ENCODE results near the gene LMO7.

The LMO7 gene

DNA sequence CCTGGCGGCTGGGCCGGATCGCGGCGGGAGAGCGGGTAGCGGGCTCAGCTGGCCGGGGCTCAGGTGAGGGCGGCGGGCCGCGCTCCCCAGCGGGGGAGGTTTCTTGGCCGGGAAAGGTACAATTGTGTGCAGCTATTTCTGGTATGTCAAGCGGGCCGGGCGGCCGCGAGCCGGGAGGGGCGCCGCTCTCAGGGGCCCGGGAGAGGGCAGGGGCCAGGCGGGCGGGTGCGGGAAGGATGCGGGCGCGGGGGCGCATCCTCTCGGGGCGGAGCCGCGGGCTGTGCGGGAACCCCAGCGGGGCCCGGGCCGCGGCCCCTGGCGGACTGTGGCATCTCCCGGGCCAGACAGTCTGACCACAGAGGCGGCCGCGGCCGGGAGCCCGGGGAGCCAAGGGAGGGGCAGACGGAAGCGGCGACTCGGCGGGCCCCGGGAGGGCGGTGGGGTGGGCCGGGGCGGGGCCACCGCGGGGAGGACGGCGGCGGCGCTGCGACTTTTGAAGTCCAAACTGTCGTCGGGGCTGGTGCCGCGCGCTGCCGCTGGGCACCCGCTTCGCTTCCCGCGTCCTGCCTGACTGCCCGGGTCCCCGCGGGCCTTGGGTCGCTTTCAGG lies at the start of gene LMO7:
LMO7 (plus strand) TSS at position 503 of the 608 bp plus-strand sequence. CDS start 328 bp downstream, outside the sequence.
- Histone ChIP-seq H3K9me3 (ENCODE audit: control insufficient read depth, insufficient read depth, low read length) (no peaks in the 10 kb centered on the region), H3K9ac (ENCODE audit: low read depth, low read length) (peak within 1 kb of the TSS; percentile 58; the same call in 1 of the 2 replicates), H3K27me3 (ENCODE audit: control insufficient read depth, insufficient read depth, low read length) (peaks cover 39% of the 10 kb centered on the region), H3K27ac (ENCODE audit: low read depth, low read length) (peak within 1 kb of the TSS; percentile 2), H3K4me3 (ENCODE audit: low read depth, low read length) (peak within 1 kb of the TSS; percentile 63), H3K4me1 (ENCODE audit: control insufficient read depth, insufficient read depth, low read length) (peaks cover 30% of the 10 kb centered on the region), H3K36me3 (ENCODE audit: control insufficient read depth, insufficient read depth, low read length) (no peaks in the 10 kb centered on the region)

DNA sequence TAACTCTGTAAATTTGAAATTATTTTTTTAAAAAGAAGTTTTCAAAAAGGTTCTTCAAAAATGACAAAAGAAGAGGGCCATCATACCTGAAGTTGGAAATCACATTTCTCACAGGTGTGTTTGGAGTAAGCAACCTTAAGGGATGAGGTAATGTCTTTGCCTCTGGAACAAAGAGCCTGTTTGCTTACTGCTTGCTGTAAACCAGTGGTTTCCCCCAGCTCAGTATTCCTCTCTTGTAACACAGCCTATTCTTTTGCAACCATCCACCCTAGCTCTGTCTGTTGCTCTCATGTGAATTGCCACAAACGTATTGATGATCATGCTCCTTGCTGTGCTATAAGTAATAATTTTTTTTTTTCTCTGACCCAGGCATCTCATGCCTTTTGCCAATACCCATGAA lies 48.5 kb upstream of the LMO7 start:
- Histone ChIP-seq H3K27me3 (ENCODE audit: control insufficient read depth, insufficient read depth, low read length) (no peaks in the 10 kb centered on the region), H3K27ac (ENCODE audit: low read depth, low read length) (peak overlapping the region; percentile 63), H3K36me3 (ENCODE audit: control insufficient read depth, insufficient read depth, low read length) (peaks cover 12% of the 10 kb centered on the region), H3K9me3 (ENCODE audit: control insufficient read depth, insufficient read depth, low read length) (0 out of 2 replicates have a peak, but pooled peaks cover 3% of the 10 kb centered on the region), H3K9ac (ENCODE audit: low read depth, low read length) (peak overlapping the region; percentile 50), H3K4me1 (ENCODE audit: control insufficient read depth, insufficient read depth, low read length) (peaks cover 16% of the 10 kb centered on the region; the same call in 1 of the 2 replicates), H3K4me3 (ENCODE audit: low read depth, low read length) (no peak overlapping the region)

DNA sequence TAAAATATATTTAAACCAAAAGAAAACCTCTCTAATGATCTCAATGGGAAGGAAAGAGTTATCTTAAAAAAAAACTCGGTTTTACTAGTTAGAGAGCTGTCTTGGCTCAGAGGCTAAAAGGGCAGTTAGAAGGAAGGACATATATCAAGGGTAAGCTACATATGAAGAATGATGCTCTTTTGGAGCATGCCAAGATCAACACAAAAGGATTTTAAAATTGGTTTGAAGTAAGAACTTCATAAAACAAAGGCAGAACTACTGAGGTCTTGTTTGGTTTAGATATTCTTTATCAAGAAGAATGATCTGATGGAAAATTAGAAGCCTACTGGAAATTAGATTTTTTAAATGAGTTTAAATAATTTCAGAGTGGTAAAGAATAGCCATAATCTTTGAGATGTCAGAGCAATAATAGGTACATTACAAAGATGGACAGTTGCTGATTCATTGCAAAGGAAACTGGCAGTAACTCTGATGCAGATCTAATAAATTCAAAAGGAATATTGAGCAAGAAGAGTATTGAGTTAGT lies 39.4 kb upstream of the LMO7 start:
- no peak overlapping the region for H3K27ac ChIP-seq (ENCODE audit: low read depth, low read length)
- no peaks in the 10 kb centered on the region for H3K9me3 ChIP-seq (ENCODE audit: control insufficient read depth, insufficient read depth, low read length)
- peaks cover 12% of the 10 kb centered on the region for H3K36me3 ChIP-seq (ENCODE audit: control insufficient read depth, insufficient read depth, low read length)
- H3K9ac ChIP-seq (ENCODE audit: low read depth, low read length), result no peak overlapping the region
- no peak overlapping the region for H3K4me3 ChIP-seq (ENCODE audit: low read depth, low read length)
- H3K4me1 ChIP-seq (ENCODE audit: control insufficient read depth, insufficient read depth, low read length), result peaks cover 17% of the 10 kb centered on the region
- no peaks in the 10 kb centered on the region for H3K27me3 ChIP-seq (ENCODE audit: control insufficient read depth, insufficient read depth, low read length)

DNA sequence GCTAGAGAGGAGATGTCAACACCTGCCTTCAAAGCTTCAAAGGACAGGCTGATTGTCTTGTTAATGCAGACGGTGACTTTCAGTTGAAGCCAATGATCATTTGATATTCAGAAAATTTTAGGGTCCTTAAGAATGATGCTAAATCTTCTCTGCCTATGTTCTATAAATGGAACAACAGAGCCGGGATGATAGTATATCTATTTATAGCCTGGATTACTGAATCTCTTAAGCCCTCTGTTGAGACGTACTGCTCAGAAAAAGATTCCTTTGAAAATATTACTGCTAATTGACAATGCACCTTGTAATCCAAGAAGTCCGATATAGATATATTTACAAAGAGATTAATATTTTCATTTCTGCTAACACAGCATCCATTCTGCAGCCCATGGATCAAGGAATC lies 35.8 kb upstream of the LMO7 start:
- Histone ChIP-seq H3K9ac (ENCODE audit: low read depth, low read length) (no peak overlapping the region), H3K36me3 (ENCODE audit: control insufficient read depth, insufficient read depth, low read length) (peaks cover 12% of the 10 kb centered on the region; the same call in 1 of the 2 replicates), H3K9me3 (ENCODE audit: control insufficient read depth, insufficient read depth, low read length) (no peaks in the 10 kb centered on the region), H3K27ac (ENCODE audit: low read depth, low read length) (no peak overlapping the region), H3K27me3 (ENCODE audit: control insufficient read depth, insufficient read depth, low read length) (no peaks in the 10 kb centered on the region), H3K4me1 (ENCODE audit: control insufficient read depth, insufficient read depth, low read length) (no peaks in the 10 kb centered on the region), H3K4me3 (ENCODE audit: low read depth, low read length) (no peak overlapping the region)

DNA sequence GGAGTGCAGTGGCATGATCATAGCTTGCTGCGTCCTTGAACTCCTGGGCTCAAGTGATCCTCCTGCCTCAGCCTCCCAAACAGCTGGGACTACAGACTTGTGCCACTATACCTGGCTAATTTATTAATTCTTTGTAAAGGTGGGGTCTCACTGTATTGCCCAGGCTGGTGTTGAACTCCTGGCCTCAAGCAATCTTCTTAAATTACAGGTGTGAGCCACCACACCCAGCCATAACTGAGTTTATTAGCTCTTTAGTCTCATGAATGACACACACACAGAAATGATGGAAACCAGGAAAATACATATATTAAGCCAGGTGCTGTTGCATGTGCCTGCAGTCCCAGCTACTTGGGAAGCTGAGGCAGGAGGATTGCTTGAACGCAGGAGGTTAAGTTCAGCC lies 33.1 kb upstream of the LMO7 start:
- no peak overlapping the region for H3K4me3 ChIP-seq (ENCODE audit: low read depth, low read length)
- no peak overlapping the region for H3K9ac ChIP-seq (ENCODE audit: low read depth, low read length)
- no peaks in the 10 kb centered on the region for H3K9me3 ChIP-seq (ENCODE audit: control insufficient read depth, insufficient read depth, low read length)
- no peak overlapping the region for H3K27ac ChIP-seq (ENCODE audit: low read depth, low read length)
- H3K4me1 ChIP-seq (ENCODE audit: control insufficient read depth, insufficient read depth, low read length), result peaks cover 15% of the 10 kb centered on the region
- H3K27me3 ChIP-seq (ENCODE audit: control insufficient read depth, insufficient read depth, low read length), result no peaks in the 10 kb centered on the region
- peaks cover 13% of the 10 kb centered on the region; the same call in 1 of the 2 replicates for H3K36me3 ChIP-seq (ENCODE audit: control insufficient read depth, insufficient read depth, low read length)

DNA sequence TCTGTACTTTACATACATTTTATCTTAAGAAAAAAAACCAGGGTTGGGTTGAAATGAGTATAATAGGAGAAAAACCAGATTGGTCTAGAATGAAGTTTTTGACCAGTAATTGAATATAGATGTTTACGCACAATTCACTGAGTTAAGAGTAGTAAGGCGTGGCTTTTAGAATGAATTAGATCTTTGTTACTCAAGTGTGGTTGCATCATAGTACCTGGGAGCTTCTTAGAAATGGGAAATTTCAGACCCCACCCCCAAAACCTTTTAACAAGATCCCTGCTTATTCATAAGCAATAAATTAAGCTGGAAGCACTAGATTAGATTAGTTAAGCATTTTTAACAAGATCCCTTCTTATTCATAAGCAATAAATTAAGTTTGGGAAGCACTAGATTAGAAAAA lies 28.7 kb upstream of the LMO7 start:
- Histone ChIP-seq H3K4me3 (ENCODE audit: low read depth, low read length) (peak overlapping the region; percentile 21; the same call in 1 of the 2 replicates), H3K27ac (ENCODE audit: low read depth, low read length) (no peak overlapping the region), H3K27me3 (ENCODE audit: control insufficient read depth, insufficient read depth, low read length) (no peaks in the 10 kb centered on the region), H3K9me3 (ENCODE audit: control insufficient read depth, insufficient read depth, low read length) (no peaks in the 10 kb centered on the region), H3K4me1 (ENCODE audit: control insufficient read depth, insufficient read depth, low read length) (peaks cover 15% of the 10 kb centered on the region), H3K9ac (ENCODE audit: low read depth, low read length) (peak overlapping the region; percentile 32; the same call in 1 of the 2 replicates), H3K36me3 (ENCODE audit: control insufficient read depth, insufficient read depth, low read length) (peaks cover 6% of the 10 kb centered on the region; the same call in 1 of the 2 replicates)

DNA sequence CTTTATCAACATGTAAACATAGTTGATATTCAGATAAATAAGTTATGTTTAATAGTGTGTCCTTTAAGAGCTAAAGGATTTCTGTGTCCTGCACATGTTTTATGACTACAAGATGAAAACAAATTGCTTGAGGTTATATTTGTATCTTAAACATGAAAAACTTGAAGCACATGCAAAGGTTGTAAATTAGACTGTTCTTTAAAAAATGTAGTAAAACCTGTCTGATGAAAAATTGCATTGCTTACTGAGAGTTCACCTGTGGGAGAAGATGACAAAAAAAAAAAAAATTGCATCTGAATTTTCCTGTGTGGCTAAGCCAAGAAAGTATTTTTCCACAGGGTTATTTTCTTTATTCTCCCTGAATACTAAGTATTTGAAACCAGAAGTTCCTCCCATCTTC lies 25.7 kb upstream of the LMO7 start:
- Histone ChIP-seq H3K9me3 (ENCODE audit: control insufficient read depth, insufficient read depth, low read length) (no peaks in the 10 kb centered on the region), H3K4me3 (ENCODE audit: low read depth, low read length) (no peak overlapping the region), H3K36me3 (ENCODE audit: control insufficient read depth, insufficient read depth, low read length) (peaks cover 6% of the 10 kb centered on the region; the same call in 1 of the 2 replicates), H3K27me3 (ENCODE audit: control insufficient read depth, insufficient read depth, low read length) (no peaks in the 10 kb centered on the region), H3K9ac (ENCODE audit: low read depth, low read length) (no peak overlapping the region), H3K27ac (ENCODE audit: low read depth, low read length) (no peak overlapping the region), H3K4me1 (ENCODE audit: control insufficient read depth, insufficient read depth, low read length) (peaks cover 15% of the 10 kb centered on the region)

DNA sequence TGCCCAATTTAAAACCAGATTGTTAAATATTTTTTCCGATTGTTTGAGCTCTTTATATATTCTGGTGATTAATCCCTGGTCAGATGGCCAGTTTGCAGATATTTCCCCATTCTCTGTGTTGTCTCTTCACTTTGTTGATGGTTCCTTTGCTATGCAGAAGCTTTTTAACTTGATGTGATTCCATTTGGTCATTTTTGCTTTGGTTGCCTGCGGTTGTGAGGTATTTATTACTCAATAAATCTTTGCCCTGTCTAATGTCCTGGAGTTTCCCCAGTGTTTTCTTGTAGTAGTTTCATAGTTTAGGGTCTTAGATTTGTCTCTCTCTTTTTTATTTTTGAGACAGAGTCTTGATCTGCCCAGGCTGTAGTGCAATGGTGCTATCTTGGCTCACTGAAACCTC lies 23.8 kb upstream of the LMO7 start:
- H3K4me3 ChIP-seq (ENCODE audit: low read depth, low read length), result no peak overlapping the region
- no peaks in the 10 kb centered on the region for H3K36me3 ChIP-seq (ENCODE audit: control insufficient read depth, insufficient read depth, low read length)
- H3K9me3 ChIP-seq (ENCODE audit: control insufficient read depth, insufficient read depth, low read length), result no peaks in the 10 kb centered on the region
- H3K4me1 ChIP-seq (ENCODE audit: control insufficient read depth, insufficient read depth, low read length), result peaks cover 6% of the 10 kb centered on the region
- H3K27me3 ChIP-seq (ENCODE audit: control insufficient read depth, insufficient read depth, low read length), result no peaks in the 10 kb centered on the region
- no peak overlapping the region for H3K9ac ChIP-seq (ENCODE audit: low read depth, low read length)
- H3K27ac ChIP-seq (ENCODE audit: low read depth, low read length), result no peak overlapping the region

DNA sequence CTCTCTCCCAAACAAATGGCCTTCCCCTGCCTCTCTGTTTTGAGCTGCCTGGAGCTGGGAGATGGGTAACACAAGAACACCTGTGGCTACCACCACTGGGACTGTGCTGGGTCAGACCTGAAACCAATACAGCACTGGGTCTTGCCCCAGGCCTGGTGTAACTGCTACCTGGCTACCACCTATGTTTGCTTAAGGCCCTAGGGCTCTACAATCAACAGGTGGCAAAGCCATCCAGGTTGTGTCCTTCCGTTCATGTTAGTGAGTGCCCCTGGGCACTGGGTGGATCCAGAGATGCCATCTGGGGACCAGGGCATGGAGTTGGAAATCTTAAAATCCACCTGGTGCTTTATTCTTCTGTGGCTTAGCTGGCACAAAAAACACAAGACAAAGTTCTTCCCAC lies 18.9 kb upstream of the LMO7 start:
- Histone ChIP-seq H3K36me3 (ENCODE audit: control insufficient read depth, insufficient read depth, low read length) (no peaks in the 10 kb centered on the region), H3K4me1 (ENCODE audit: control insufficient read depth, insufficient read depth, low read length) (no peaks in the 10 kb centered on the region), H3K9me3 (ENCODE audit: control insufficient read depth, insufficient read depth, low read length) (no peaks in the 10 kb centered on the region), H3K4me3 (ENCODE audit: low read depth, low read length) (no peak overlapping the region), H3K9ac (ENCODE audit: low read depth, low read length) (no peak overlapping the region), H3K27ac (ENCODE audit: low read depth, low read length) (no peak overlapping the region), H3K27me3 (ENCODE audit: control insufficient read depth, insufficient read depth, low read length) (no peaks in the 10 kb centered on the region)

DNA sequence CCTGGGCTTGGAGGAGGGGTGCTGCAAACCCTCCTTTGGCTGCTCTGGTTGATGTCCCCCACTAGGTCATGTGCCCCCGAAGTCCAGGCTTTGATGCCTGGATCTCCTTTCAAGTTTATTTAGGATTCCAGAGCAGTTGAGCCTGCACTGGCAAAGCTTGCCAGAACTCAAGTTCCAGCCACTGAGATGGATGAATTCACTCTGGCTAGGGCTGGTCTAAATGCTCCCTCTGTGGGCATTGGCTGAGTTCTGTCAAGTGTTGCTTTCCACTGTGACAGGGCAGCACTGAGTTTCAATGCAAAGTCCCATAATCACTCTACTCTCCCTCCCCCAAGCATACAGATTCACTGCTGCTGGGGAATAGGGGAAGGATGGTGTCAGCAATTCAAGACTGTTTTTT lies 17.8 kb upstream of the LMO7 start:
- Histone ChIP-seq H3K27me3 (ENCODE audit: control insufficient read depth, insufficient read depth, low read length) (no peaks in the 10 kb centered on the region), H3K4me3 (ENCODE audit: low read depth, low read length) (no peak overlapping the region), H3K9me3 (ENCODE audit: control insufficient read depth, insufficient read depth, low read length) (no peaks in the 10 kb centered on the region), H3K27ac (ENCODE audit: low read depth, low read length) (no peak overlapping the region), H3K9ac (ENCODE audit: low read depth, low read length) (no peak overlapping the region), H3K4me1 (ENCODE audit: control insufficient read depth, insufficient read depth, low read length) (no peaks in the 10 kb centered on the region), H3K36me3 (ENCODE audit: control insufficient read depth, insufficient read depth, low read length) (no peaks in the 10 kb centered on the region)

DNA sequence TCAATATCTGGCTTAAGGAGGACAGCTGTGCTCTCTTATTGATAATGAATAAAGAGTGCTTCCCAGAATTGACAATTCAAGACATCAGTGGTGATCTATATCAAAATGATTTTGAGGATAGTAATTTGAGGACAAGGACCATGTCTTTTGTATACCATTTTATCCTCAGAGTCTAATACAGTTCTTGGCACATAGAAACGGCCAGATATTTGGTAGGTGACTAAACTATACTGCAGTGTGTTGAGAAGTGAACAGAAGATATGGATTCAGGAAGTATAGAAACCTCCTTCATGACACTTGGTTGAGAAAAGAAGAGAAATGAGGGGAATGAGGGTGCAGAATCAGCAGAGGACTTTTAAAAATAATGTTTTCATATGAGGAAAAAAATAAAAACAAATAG lies 16.1 kb upstream of the LMO7 start:
- Histone ChIP-seq H3K4me3 (ENCODE audit: low read depth, low read length) (no peak overlapping the region), H3K9ac (ENCODE audit: low read depth, low read length) (no peak overlapping the region), H3K36me3 (ENCODE audit: control insufficient read depth, insufficient read depth, low read length) (no peaks in the 10 kb centered on the region), H3K4me1 (ENCODE audit: control insufficient read depth, insufficient read depth, low read length) (no peaks in the 10 kb centered on the region), H3K9me3 (ENCODE audit: control insufficient read depth, insufficient read depth, low read length) (no peaks in the 10 kb centered on the region), H3K27ac (ENCODE audit: low read depth, low read length) (no peak overlapping the region), H3K27me3 (ENCODE audit: control insufficient read depth, insufficient read depth, low read length) (no peaks in the 10 kb centered on the region)

All from HUES48 (cell line).